Hepatic stellate cell (primary cell): ENCODE data around the gene PARP16.
"Not testable (repeated sequence)": the region's sequence is repeated elsewhere in the genome, so short reads cannot be mapped to it uniquely, and the experiment has no call there.

Experiments
- DNase-seq: peaks from one replicate; pipeline ENCODE4 v3.0.0; 2011; ENCODE audit warnings: low spot score

Gene PARP16

DNA sequence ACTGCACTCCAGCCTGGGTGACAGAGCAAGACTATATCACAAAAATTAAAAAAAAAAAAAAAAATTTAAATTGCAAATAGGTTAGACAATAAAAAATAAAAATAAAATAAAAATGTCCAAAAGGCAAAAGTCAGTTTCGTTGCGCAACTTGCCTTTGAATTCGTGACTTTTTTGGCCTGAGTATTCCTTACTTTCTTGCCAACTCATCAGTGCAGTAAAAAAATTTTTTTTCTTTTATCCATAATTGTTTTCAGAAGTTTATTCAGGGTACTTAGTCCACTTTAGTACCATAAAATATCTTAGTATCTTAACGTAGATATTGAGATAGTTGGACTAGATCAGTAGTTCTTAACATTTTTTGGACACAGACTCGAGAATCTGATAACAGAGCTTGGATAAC lies 53.0 kb downstream of the PARP16 start:
- no peak for DNase-seq

DNA sequence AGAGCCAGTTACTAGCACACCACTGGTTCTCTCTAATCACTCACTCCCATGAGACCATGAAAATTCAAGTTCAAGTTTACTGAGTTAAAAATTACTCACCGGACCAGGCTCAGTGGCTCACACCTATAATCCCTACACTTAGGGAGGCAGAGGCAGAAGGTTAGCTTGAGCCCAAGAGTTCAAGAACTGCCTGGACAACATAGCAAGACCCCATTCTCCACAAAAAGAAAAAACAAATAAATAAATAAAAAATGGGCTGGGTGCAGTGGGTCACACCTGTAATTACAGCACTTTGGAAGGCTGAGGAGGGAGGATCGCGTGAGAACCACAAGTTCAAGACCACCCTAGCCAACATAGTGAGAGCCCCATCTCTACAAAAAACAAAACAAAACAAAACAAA lies 54.2 kb downstream of the PARP16 start:
- no peak for DNase-seq

DNA sequence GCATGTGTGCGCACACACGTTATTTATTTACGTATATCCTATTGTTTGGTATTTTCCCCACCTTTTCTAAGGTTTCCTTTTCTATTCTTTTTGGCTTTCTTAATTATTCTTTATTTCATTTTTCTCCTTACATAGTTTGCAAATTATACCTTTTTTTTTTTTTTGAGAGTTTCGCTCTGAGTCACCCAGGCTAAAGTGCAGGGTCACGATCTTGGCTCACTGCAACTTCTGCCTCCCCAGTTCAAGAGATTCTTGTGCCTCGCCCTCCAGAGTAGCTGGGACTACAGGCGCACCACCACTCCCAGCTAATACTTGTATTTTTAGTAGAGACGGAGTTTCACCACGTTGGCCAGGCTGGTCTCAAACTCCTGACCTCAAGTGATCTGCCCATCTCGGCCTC lies 55.4 kb downstream of the PARP16 start:
- DNase-seq: no peak

DNA sequence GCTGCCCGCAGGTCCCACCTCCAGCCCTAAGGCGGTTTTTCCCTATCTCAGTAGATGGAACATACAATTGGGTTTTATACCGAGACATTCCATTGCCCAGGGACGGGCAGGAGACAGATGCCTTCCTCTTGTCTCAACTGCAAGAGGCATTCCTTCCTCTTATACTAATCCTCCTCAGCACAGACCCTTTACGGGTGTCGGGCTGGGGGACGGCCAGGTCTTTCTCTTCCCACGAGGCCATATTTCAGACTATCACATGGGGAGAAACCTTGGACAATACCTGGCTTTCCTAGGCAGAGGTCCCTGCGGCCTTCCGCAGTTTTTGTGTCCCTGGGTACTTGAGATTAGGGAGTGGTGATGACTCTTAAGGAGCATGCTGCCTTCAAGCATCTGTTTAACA lies 59.8 kb downstream of the PARP16 start:
- not testable (repeated sequence) for DNase-seq

DNA sequence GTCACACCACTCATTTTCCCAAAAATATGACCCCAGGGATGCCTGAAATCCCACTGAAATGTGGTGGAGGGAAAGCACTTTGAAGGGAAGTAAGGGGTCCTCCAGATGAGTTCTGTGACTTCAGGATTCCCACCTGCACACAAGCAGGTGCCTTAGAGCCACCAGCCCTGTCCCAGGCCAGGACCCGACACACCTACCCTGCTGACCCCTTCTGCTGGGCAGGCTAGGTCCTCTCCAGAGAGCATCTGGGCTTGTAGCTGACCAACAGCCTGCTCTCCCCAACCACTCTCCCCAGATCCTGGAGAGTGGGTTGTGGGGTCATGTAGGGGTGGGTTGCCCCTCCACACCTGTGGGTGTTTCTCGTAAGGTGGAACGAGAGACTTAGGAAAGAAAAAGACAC lies 60.5 kb downstream of the PARP16 start:
- DNase-seq: no peak

DNA sequence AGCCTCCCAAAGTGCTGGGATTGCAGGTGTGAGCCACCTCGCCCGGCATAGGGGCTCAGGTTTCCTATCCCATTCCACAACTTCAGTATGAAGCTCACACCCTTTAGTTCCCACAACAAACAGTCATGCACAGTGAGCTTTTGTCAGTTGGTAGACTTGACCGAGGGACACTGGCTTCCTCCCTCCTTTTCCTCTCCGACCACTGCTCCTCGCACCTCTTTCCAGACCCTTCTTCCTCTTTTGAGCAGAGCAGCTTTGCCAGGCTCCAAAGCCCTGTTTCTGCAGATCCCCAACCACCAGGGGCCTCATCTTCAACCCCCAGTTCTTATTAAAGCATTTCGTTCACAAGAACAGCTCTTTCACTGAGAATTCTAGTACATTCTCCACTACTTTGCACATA lies 62.7 kb downstream of the PARP16 start:
- DNase-seq: no peak

DNA sequence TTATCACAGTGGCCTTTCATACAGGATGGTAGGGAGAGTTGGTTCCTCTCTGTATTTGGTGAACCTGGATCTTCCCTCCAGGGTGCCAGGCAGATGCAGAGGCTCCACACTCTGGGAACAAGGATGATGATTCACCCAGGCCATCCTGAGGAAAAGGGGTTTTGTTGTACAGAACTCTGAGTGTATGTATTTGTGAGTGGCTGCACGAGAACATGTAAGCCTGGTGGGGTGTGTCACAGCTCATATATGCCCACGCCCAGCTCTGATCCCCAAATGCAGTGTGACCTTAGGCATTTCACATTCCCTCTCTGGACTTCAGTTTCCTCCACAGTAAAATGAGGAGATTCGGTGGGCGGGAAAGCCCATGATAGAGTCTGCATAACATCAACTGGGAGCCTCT lies 63.8 kb downstream of the PARP16 start:
- DNase-seq: no peak

DNA sequence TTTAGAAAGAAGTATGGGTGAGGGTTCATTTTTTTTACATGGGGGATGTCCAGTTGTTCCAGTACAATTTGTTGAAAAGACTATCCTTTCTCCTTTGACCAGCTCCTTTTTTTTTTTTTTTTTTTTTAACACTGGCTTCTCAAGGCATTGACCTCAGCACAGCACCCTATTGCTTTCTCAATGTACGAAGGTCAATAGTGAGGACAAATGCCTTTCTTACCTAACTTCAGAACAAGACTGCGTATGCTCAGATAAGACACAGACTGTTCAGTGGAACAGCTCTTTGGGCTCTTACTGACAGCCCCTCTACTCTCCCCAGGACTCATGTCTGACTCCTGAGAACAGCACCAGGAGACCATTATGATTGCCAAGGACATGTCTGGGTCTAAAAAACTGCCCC lies 65.0 kb downstream of the PARP16 start:
- no peak for DNase-seq

DNA sequence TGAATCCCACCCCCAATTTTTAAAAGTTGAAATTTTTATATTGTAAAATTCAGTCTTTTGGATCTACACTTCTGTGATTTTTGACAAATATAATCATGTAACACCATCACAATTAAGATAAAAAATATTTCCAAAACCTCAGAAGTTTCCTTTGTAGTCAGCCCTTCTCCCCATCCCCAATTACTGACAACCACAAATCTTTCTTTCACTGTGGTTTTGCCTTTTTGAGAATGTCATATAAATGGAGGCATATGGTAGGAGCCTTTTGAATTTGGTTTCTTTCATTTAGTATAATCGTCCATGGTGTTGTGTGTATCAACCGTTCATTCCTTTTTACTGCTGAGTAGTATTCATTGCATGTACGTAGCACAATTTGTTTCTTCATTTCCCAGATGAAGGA lies 67.5 kb downstream of the PARP16 start:
- DNase-seq: no peak

DNA sequence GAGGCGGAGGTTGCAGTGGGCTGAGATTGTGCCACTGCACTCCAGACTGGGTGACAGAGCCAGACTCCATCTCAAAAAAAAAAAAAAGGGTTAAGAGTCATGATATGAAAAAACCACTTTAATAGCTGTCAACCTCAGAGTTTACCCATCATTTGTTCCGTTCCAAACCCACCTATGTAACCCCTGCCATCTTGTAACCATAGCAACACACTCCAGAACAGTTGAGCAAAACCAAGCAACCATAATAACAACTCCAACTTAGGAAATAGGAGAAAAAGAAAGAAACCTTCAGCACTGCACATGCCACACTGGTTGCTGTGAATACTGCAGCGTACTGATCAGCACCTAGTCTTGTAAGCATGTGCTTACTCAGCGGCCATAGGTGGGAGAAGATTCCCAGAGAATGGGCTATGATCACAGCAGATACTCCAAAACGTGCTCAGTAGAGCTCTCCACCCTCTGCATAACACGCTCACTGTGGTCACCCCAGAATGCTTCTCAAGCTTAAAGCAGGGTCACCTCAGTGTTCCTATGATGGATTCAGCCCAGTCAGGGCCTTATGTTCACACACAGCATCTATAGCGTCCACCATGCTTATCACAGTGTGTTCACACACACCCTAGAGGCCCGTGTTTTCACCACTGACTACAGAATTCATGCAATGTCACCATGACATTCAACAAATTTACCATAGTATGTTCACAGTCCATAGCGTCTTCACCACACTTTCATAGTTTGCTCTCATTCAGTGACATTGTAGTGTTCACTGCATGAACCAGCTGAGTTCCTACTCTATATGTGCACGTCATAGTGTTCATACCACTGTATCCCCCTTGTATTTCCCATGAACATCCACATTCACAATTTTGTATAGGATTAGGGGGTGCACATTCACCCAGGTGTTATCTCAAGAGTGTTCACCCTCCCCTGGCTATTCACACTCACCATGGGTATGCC lies 68.9 kb downstream of the PARP16 start:
- no peak for DNase-seq

DNA sequence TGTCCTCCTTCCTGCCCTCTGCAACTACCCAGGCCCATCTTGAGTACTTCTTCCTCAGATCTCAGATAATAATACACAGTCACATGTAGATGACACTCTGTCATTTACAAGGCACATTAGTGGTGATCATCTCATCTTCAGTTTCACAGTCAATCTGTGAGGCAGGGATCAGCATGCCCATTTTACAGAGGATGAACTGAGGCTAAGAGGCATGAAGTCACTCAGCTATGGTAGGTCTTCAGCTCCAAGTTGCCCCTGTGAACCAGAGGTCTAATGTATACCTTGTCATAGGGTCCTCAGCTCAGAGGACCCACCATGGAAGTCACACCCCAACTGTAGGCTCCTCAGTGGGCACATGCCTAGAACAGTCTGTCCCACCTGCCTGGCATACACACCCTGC lies 71.2 kb downstream of the PARP16 start:
- DNase-seq: no peak

DNA sequence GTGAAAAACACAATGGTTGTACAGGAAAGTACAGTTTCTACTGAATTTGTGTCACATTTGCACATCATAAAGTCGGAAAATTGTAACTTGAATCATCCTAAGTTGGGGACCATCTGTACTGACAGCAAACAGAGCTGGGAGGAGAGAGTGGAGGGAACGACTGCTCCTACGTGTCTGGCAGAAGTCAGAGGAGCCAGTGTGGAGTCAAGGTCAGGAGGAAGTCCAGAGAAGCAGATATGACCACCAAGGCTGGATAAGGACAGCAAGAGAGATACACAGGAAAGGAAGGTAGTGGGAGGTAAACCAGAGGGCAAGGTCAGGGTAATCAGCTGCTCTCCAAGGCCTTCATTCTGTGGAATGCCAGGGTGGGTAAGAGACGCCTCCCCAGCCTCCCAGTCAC lies 72.7 kb downstream of the PARP16 start:
- no peak for DNase-seq

DNA sequence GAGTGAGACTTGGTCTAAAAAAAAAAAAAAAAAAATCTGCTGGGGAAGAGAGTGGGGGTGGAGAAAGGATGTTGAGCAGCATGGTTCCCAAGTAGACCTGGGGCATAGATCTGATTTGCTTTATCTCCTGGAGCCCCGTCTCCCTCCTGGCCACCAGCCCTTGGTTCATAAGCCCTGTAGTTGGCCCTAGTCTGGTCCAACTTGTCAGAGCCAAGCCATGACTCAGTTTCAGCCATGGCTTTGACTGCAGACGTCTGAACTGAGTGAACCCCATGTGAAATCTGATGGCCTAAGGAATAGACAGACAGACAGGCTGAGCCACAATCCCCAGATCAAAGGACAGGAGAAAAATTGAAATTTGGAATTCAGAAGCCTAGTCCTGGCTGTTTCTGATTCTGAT lies 73.4 kb downstream of the PARP16 start:
- no peak for DNase-seq

DNA sequence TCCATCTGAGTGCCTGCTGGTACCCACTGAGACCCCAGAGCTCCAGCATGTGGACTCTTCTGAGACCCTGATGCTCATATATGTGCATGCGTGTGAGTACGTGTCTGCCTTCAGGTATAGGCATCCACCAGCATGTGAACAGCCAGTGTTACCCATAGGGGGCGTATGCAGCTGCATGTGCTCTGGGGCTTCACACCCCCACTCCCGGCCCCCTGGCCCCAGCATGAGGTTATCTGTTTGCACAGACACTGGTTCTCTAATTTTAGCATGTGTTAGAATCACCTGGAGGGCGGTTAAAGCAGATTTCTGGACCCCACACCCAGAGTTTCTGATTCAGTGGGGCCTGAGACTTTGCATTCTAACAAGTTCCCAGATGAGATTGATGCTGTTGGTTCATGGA lies 74.6 kb downstream of the PARP16 start:
- no peak for DNase-seq

DNA sequence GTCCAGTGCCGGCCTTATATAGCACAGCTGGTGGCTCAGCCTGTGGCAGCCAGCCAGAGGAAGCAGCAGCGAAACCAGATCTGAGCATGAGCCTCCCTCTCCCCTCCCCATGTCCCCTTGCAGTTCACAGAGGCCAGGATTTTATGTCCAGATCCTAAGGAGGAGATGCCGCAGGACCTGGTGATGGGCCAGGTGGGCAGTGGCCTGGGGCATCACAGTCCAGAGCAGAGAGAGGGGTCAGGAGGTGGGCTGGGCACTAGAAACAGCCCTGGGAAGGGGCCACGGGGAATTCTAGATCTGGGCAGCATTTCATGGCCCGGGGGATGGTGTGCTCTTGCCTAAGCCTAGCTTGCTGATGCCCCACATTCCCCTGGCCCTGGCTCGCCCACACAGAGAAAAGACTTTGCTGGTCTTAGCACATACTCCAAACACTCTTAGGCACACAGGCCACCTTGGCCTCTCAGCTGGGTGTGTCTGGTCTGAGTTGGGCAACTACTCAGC lies 75.2 kb downstream of the PARP16 start:
- no peak for DNase-seq

DNA sequence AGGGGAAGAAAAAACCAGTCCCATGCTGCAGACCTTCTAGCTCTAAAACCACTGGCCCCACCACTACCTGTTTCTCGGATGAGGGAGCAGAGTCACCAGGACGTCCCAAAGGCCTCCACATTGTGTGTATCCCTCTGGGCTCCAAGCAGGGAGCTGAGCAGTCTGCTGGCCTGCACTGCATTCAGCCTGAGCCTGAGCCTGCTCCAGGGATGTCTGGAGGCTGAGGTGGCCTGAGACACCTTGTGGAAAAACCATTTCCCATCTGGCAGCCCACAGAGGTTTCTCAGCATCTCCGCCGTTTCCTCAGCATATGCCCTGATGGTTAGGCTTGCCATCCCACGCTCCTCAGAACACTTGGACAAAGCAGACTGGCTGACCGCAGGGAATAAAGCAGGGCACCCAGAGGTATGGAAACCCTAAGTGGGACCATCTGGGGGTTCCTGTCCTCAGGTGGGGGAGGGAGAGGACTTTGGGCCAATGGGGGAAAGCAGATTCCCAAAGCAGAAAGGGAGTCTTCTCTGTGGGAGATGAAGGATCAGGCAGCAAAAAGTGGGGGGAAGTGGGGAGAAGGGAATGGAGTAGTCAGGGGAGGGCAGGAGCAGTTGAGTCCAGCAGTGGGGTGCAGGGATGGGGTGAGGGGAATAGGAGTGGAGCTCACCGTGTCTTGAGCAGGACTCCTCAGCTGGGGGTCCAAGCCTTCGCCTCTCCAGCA lies 75.8 kb downstream of the PARP16 start, which contains the start of gene CILP:
TSS of gene CILP (minus strand) at position 704 of the 712 bp plus-strand sequence. CDS start 1,718 bp downstream, outside the sequence.
- no peak for DNase-seq

DNA sequence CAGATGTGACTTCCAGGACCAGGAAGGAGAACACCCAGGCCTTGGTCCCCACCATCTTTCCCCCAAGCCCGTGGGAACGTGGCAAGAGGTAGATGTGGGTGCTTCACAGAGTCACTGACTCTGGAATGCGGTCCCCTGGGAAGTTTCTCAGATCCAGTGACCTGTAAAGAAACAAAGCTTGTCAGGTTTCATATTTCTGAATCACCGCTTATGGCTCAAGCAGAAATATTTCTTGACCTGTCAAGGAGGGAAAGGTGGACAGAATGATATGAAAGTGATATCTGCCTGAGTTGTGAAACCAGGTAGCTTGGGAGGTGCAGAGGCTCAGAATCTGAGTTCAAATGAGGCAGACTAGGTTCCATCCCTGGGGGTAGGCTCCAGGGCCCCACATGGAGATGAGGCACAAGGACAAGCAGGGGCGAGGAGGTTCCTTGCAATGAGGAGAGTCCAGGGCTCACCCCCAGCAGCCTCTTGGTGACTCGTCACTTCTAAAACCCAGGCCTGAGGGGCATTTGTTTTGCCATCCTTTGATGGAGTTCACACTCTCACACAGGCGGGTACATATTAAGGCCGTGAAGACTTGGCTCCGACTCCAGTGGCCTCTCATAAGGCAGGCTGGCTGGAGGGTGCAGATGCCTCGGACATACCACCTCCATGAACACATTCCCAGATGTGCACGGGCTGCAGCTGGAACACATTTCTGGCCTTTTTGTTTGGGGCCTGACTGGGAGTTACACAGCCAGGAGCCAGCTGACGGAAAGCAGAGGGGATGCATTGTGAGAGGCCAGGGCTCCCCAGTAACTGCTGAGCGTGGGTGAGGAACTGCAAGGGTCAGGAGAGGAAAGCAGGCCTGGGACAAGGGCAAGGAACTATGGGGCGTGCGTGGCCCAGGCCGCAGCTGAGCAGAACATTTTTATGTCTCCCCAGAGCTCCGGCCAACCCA lies 76.7 kb downstream of the PARP16 start:
- DNase-seq: no peak

DNA sequence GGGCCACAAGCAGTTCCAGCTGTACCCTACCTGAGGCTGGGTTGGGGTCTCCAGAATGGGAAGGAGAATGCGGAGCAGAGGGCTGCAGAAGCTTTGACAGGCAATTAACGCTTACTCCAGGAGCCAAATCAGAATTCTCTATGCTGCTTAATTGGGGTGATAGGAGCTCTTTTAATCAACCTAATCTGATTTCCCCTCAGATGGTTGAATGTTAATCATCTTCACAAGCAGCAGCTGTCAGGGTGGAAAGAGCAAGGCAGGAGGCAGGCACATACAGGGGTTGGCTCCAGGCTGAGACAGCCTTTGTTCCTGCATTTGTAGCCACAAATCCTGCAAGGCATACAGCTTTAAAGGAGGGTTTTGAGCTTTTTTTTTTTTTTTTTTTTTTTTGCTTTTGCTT lies 78.0 kb downstream of the PARP16 start:
- no peak for DNase-seq
